ENCODE measurements around the gene YIF1A.
"Not testable (repeated sequence)": the region's sequence is repeated elsewhere in the genome, so short reads cannot be mapped to it uniquely, and the experiment has no call there.

YIF1A gene

DNA sequence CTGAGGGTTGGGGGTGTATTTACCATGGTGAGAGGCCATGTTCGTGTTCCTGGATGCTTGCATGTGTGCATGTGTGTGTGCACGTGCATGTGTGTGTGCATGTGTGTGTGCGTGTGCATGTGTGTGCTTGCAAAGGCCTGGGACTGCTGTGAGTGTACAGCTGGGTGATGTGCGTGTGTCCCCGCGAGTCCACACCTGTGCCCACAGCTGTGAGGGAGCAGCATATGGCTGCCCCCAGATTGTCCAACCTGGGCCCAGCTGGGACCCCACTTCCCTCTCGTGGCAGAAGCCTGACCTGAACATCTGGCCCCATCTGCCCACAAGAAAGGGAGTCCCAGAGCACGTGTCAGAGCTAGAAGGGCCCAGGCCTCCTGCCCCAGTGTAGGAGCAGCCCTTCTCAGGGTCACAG is 36.3 kb upstream of the YIF1A start:
- DNase-seq: no peak

GRCh38 chr11:66324664-66325063 is 35.7 kb upstream of the YIF1A start:
- DNase-seq: no peak

DNA sequence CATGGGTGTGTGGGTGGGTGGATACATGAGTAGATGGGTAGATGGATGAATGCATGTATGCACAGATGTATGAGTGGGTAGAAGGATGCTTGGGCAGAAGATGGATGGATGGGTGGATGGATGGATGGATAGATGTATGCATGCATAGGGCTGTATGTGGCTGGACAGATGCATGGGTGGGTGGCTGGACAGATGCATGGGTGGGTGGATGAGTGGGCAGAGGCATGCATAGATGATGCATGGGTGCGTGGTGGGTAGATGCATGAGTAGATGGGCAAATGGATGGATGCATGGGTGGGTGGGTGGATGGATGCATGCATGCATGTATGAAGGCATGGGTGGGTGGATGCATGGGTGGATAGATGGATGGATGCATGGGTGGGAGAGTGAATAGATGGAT is 34.7 kb upstream of the YIF1A start:
- no peak for DNase-seq

GRCh38 chr11:66322732-66323427 is 33.9 kb upstream of the YIF1A start:
- no peak for DNase-seq

DNA sequence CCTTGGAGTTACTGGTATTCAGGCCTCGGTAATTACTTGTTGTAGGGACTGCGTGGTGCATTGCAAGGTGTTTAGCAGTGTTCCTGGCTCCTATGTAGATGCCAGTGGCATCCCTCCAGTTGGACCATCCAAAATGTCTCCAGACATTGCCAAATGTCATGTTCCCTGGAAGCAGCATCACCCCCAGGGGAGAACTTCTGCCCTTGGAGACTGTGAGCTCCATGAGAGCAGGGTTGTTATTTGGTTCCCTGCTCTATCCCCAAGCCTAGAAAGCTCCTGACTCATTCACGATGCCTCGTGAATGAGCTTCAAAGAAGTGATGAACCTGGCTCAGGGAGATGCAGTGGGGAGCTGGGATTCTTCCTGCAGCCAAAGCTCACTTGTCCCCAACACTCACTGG is 32.7 kb upstream of the YIF1A start:
- no peak for DNase-seq

GRCh38 chr11:66320748-66321147 is 31.8 kb upstream of the YIF1A start:
- DNase-seq: not testable (repeated sequence)

DNA sequence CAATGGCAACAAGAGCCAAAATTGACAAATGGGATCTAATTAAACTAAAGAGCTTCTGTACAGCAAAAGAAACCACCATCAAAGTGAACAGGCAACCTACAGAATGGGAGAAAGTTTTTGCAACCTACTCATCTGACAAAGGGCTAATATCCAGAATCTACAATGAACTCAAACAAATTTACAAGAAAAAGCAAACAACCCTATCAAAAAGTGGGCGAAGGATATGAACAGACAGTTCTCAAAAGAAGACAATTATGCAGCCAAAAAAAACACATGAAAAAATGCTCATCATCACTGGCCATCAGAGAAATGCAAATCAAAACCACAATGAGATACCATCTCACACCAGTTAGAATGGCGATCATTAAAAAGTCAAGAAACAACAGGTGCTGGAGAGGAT is 31.3 kb upstream of the YIF1A start:
- not testable (repeated sequence) for DNase-seq

DNA sequence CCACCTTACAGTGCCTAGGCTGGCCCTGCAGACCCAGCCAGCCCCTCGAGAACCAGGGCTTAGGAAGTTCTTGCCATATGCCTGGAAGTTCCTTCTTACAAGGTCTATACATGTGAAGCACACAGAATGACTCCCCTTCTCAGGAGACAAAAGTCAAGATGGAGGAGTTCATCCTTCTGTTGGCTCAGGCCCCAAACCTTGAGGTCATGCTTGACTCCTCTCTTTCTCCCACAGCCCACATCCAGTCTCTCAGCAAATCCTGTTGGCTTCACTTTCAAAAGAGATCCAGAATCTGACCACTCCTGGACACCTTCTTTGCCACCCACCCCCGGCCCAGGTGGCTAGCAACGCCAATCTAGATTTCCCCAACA is 29.6 kb upstream of the YIF1A start:
- DNase-seq: no peak

DNA sequence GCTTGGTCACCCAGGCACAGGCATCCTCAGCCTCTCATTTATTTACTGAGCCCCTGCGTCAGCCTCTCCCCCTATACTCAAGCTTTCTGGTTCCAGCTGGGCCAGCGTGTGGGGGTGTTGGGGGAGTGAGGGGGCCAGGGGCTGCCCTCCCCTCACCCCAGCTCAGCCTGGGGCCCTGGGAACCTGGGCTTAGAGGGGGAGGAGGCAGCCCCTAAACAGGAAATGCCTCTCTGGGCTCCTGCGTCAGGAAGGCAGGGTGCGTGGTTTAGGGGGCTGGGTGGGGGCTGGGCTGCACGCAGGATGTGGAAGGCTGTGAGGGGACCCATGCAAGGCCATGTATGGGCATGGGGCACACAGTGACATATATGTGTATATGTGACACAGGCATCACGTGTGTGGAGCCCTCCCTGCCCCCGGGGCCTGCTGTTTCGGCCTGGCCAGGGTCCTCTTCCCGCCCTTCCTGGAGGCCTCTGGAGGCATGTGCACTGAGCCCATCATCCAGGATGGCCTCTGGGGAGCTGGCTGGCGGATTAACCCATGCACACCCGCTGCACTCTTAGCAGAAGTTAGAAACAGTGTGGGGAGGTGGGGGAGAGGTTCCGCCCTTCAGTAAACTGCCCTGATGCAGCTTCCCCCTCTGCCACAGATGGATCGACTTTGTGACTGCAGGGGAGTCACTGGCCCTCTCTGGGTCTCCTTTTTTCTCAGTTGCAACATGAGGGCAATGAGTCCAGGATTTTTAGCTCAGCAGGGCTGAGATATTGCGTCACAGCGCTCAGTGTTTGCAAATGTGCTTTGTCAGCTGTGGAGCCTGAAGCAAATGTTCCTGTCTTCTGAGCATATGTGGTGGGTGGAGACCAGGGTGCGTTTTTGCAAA is 29.0 kb upstream of the YIF1A start:
- DNase-seq: peak; percentile 69

- DNase-seq: peak; percentile 58
Observed at GRCh38 chr11:66317322-66317722, 28.4 kb upstream of the YIF1A start.

DNA sequence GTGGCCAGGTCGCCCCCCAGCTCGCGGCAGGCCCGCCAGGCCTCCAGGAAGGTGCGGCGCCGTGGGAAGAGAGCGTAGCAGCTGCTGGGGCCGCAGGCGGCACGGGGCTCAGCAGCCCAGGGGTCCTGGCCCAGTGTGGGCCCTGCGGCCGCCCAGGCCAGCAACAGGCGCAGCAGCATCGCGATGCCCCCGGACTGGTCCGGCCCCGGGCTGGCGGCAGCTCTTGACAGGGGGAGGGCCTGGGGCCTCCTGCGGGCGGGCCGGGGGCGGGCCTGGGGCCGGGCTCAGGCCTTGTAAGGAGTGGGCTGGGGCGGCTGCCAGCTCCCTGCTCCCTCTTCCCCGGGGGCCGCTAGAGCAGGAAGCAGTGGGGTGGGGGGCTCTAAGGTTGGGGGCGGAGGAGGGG is 27.9 kb upstream of the YIF1A start, which contains the start of gene CD248:
TSS of gene CD248 (minus strand) at position 196 of the 403 bp plus-strand sequence. CDS start at position 179, 17 bp downstream.
- DNase-seq: peak; percentile 46

DNA sequence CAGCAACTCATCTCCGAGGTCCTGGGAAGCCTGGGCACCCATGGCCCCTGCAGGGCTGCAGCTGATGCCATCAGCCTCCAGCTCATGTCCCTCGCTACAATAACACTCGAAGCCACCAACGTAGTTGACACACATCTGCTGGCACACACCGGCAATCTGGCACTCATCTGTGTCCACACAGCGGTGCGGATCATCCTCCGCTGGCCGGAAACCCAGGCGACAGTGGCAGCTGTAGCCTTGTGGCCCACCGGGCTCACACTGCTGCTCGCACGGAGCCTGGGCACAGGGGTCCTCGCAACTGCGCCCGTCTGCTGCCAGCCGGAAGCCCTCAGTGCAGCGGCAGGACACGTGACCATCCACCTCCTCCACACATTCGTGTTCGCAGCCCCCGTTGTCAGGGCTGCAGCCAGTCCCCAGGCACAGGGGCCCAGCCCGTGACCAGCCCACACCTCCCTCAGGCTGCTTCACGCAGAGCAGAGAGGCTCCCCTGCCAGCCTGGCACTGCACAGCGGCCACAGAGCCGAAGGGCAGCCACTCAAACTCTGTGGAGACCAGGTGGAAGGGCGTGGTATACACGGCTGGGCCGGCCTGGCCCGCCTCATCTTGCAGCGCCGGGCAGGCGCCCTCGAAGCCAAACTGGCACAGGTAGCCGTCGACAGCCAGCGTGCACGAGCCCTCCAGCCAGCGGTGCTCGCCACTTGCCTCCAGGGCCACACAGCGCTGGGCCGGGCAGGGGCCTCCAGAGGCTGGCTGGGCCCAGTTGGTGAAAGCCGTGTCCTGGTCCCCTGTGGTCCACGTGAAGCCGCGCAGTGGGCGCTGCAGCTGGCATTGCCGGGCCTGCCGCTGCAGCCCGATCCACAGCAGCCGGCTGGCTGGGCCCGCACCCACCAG is 27.2 kb upstream of the YIF1A start:
- DNase-seq: no peak

GRCh38 chr11:66315498-66315885 is 26.5 kb upstream of the YIF1A start:
- no peak for DNase-seq

DNA sequence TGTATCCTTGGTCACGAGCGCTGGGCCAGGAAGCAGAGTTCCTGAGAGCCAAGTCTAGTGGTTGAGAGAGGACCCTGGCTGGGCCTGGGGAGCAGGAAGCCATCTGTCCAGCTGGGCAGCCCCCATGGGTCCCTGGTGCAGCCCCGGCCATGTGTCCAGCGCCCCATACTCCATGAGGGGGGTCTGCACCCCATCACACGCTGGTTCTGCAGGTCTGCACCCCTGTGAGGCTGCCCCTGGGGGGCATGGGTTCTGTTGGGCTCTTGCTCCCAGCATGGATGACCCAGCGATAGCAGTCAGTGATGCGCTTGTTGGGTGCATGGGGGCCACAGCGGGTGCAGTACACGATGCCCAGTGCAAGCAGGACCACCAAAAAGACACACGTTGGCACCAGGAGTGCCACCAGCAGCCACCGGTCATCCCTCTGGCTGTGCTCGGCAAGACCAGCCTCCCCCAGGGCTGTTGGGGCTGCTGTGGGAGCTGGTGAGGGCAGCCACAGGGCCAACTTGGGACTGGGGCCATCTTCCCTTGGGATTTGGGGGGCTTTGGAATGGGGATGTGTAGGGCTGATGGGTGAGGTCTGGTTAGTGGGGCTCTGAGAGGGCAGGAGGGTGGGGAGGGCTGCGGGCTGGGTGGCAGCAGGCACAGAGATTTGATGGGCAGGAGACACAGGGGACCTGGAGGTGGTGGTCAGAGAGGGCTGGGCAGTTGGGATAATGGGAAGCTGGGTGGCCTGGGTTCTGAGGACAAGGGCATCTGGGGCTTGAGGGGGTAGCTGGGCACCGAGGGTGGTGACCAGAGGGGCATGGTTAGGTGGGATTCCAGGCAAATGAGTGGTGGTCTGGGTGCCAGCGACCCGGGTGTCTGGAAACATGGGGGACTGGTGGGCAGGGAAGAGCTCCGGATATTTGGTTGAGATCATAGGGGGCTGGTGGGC is 25.9 kb upstream of the YIF1A start:
- DNase-seq: no peak

DNA sequence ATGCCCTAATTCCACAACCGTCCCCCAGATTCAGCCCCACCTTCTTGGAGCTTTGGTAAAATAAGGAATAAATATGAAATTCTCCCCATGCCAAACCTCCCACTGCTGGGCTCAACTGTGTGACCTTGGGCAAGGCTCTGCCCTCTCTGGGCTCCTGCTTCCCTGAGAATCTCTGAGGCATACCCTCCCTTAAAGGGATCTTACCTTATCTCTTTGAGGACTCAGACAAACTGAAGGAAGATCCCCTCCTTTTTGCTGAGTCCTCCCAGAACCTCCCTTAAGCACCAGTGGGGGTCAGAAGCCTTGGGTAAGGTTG is 25.2 kb upstream of the YIF1A start:
- no peak for DNase-seq

- no peak for DNase-seq
Observed at GRCh38 chr11:66313321-66314185, 24.6 kb upstream of the YIF1A start.

- DNase-seq: peak; percentile 98
Observed at GRCh38 chr11:66312549-66313320, 23.8 kb upstream of the YIF1A start.

- DNase-seq: peak; percentile 100
Observed at GRCh38 chr11:66311965-66312548, 23.1 kb upstream of the YIF1A start.

- DNase-seq: no peak
Observed at GRCh38 chr11:66311470-66311964, 22.6 kb upstream of the YIF1A start.
